GM23338 (cell line): ENCODE data around the gene UBR2. TPM values are rescaled to one million over a fixed set of nuclear protein-coding genes. Genes with fewer than 3 reads are reported as not detected.

Experiments used
- ATAC-seq: fragments of 200-7000 bp; cut with Tn5 transposase; 3 replicates; pipeline ENCODE4 v1.9.1; 2020
- DNase-seq: peaks from one replicate; pipeline ENCODE4 v3.0.0-alpha.2; 2015; ENCODE audit warnings: low spot score
- H2AFZ ChIP-seq: fragments of 200-600 bp; sonication (generic); 2 replicates; pipeline ENCODE4 v1.8.0; 2016; ENCODE audit warnings: antibody characterized with exemption, mild to moderate bottlenecking, moderate library complexity
- H3F3A ChIP-seq: fragments of 200-600 bp; sonication (generic); replicated peaks from 2 replicates; pipeline ENCODE4 v1.8.0; 2017; ENCODE audit warnings: antibody characterized with exemption, mixed run types, low read depth
- H3K27ac ChIP-seq: fragments of 200-600 bp; sonication (generic); 2 replicates; pipeline ENCODE4 v1.6.1; 2016; ENCODE audit warnings: low read depth
- H3K27me3 ChIP-seq: fragments of 200-600 bp; sonication (generic); 2 replicates; pipeline ENCODE4 v1.8.0; 2016; ENCODE audit warnings: mild to moderate bottlenecking, mixed run types, moderate library complexity; ENCODE audit not compliant: insufficient read depth
- H3K36me3 ChIP-seq: fragments of 200-600 bp; sonication (generic); 2 replicates; pipeline ENCODE4 v1.8.0; 2016; ENCODE audit warnings: mild to moderate bottlenecking; ENCODE audit not compliant: insufficient read depth
- H3K4me1 ChIP-seq: fragments of 200-600 bp; sonication (generic); 2 replicates; pipeline ENCODE4 v1.8.0; 2016; ENCODE audit warnings: mild to moderate bottlenecking, moderate library complexity; ENCODE audit not compliant: insufficient read depth
- H3K4me2 ChIP-seq: fragments of 200-600 bp; sonication (generic); 2 replicates; pipeline ENCODE4 v1.7.1; 2017; ENCODE audit warnings: mixed run types
- H3K4me3 ChIP-seq: fragments of 200-600 bp; sonication (generic); 2 replicates; pipeline ENCODE4 v1.6.1; 2016; ENCODE audit warnings: mixed run types
- H3K79me2 ChIP-seq: fragments of 200-600 bp; sonication (generic); replicated peaks from 2 replicates; pipeline ENCODE4 v1.8.0; 2017; ENCODE audit warnings: mild to moderate bottlenecking; ENCODE audit not compliant: insufficient read depth
- H3K9me2 ChIP-seq: fragments of 200-600 bp; sonication (generic); 2 replicates; pipeline ENCODE4 v1.8.0; 2017; ENCODE audit not compliant: insufficient read depth
- H4K20me1 ChIP-seq: fragments of 200-600 bp; sonication (generic); replicated peaks from 2 replicates; pipeline ENCODE4 v1.8.0; 2017; ENCODE audit warnings: mild to moderate bottlenecking; ENCODE audit not compliant: insufficient read depth
- H3K27ac Mint-ChIP-seq: 2 replicates; pipeline ENCODE4 v1.8.0; 2020; ENCODE audit warnings: inconsistent platforms, mild to moderate bottlenecking, moderate library complexity, mixed read lengths
- H3K27me3 Mint-ChIP-seq: 3 replicates; pipeline ENCODE4 v1.8.0; 2022; ENCODE audit warnings: low read depth, mild to moderate bottlenecking, moderate library complexity, mixed read lengths, inconsistent platforms; ENCODE audit not compliant: insufficient read depth, poor library complexity
- H3K36me3 Mint-ChIP-seq: 3 replicates; pipeline ENCODE4 v1.8.0; 2021; ENCODE audit warnings: low read depth, mild to moderate bottlenecking, inconsistent platforms, moderate library complexity, mixed read lengths
- H3K4me1 Mint-ChIP-seq: 3 replicates; pipeline ENCODE4 v1.8.0; 2020; ENCODE audit warnings: mild to moderate bottlenecking, inconsistent platforms, mixed read lengths
- H3K4me3 Mint-ChIP-seq: 3 replicates; pipeline ENCODE4 v1.8.0; 2021; ENCODE audit warnings: moderate library complexity, mild to moderate bottlenecking, inconsistent platforms, mixed read lengths
- H3K9me3 Mint-ChIP-seq: 3 replicates; pipeline ENCODE4 v1.8.0; 2020; ENCODE audit warnings: moderate library complexity, mild to moderate bottlenecking, inconsistent platforms, mixed read lengths
- CREB1 ChIP-seq: fragments of 250-450 bp; sonication (Bioruptor Pico); IDR thresholded peaks from 2 replicates; pipeline ENCODE4 v1.5.0; 2020; ENCODE audit warnings: low read depth, mild to moderate bottlenecking, moderate library complexity
- CTCF ChIP-seq, 2 experiments: fragments of 200-600 bp in 1 of 2; sonication (generic) in 1 of 2; conservative IDR thresholded peaks; 2 replicates each; pipeline versions ENCODE4 v1.5.1 to v1.6.1; 2016 to 2017; ENCODE audit warnings: antibody characterized with exemption in 2 of 2, low read depth in 2 of 2, mild to moderate bottlenecking in 2 of 2, moderate library complexity in 1 of 2
- ETS1 ChIP-seq: IDR thresholded peaks from 2 replicates; pipeline ENCODE4 v1.6.1; 2016; ENCODE audit warnings: antibody characterized with exemption
- EZH2 ChIP-seq: fragments of 200-600 bp; sonication (generic); IDR thresholded peaks from one replicate; pipeline ENCODE4 v1.8.0; 2017; ENCODE audit warnings: antibody characterized with exemption, mild to moderate bottlenecking, low read depth; ENCODE audit not compliant: unreplicated experiment
- EZH2phosphoT487 ChIP-seq: fragments of 200-600 bp; sonication (generic); IDR thresholded peaks from one replicate; pipeline ENCODE4 v1.8.1; 2018; ENCODE audit warnings: antibody characterized with exemption; ENCODE audit not compliant: unreplicated experiment
- JUNB ChIP-seq: IDR thresholded peaks from one replicate; pipeline ENCODE4 v1.6.1; 2016; ENCODE audit warnings: antibody characterized with exemption; ENCODE audit not compliant: unreplicated experiment
- NANOG ChIP-seq: IDR thresholded peaks from 2 replicates; pipeline ENCODE4 v1.6.1; 2016; ENCODE audit warnings: antibody characterized with exemption, borderline replicate concordance
- POLR2AphosphoS5 ChIP-seq: IDR thresholded peaks from 2 replicates; pipeline ENCODE4 v1.6.1; 2016; ENCODE audit warnings: antibody characterized with exemption, low read depth
- REST ChIP-seq: IDR thresholded peaks from one replicate; pipeline ENCODE4 v1.6.1; 2018; ENCODE audit warnings: antibody characterized with exemption; ENCODE audit not compliant: unreplicated experiment
- STAT1 ChIP-seq: IDR thresholded peaks from one replicate; pipeline ENCODE4 v1.6.1; 2016; ENCODE audit warnings: antibody characterized with exemption; ENCODE audit not compliant: unreplicated experiment
- ZNF114 ChIP-seq: fragments of 250-450 bp; sonication (Bioruptor Pico); IDR thresholded peaks from 2 replicates; pipeline ENCODE4 v1.5.0; 2020; ENCODE audit warnings: mild to moderate bottlenecking, moderate library complexity
- ZNF331 ChIP-seq: fragments of 250-450 bp; sonication (Bioruptor Pico); IDR thresholded peaks from 2 replicates; pipeline ENCODE4 v1.5.0; 2020; ENCODE audit warnings: low read depth, mild to moderate bottlenecking, moderate library complexity
- ZNF462 ChIP-seq: fragments of 250-450 bp; sonication (Bioruptor Pico); IDR thresholded peaks from 2 replicates; pipeline ENCODE4 v1.5.0; 2020; ENCODE audit warnings: mild to moderate bottlenecking, moderate library complexity
- polyA plus RNA-seq: library from polyadenylated mRNA; unstranded; fragments of >200 nt; fragmentation: Nextera tagmentation; extraction: Ambion mirVana; gene quantifications from 2 replicates; pipeline ENCODE4 v1.2.1, GENCODE V29; 2016
- total RNA-seq: library from RNA; depleted of rRNA; stranded (reverse); fragments of >200 nt; shearing (Covaris generic); gene quantifications from 2 replicates; pipeline ENCODE4 v1.2.3, GENCODE V29; 2014

The UBR2 gene
- total and polyA plus RNA-seq, 2 experiments from 2014 or later: 6.7 to 21.2 TPM

- Histone ChIP-seq H3K79me2 (no peaks in the 10 kb centered on the region), H3K9me2 (no peaks in the 10 kb centered on the region), H3K4me3 (no peak overlapping the region), H3K4me2 (no peak overlapping the region), H3K27ac (no peak overlapping the region), H3F3A (no peaks in the 10 kb centered on the region), H2AFZ (no peak overlapping the region), H3K36me3 (peaks cover 45% of the 10 kb centered on the region), H4K20me1 (no peaks in the 10 kb centered on the region), H3K4me1 (no peaks in the 10 kb centered on the region), H3K27me3 (no peaks in the 10 kb centered on the region)
- peaks cover 13% of the 10 kb centered on the region; the same call in 2 of the 3 replicates for H3K9me3 Mint-ChIP-seq
- TF ChIP-seq JUNB (no peak), REST (no peak), ETS1 (no peak), POLR2AphosphoS5 (no peak), CTCF (conservative IDR thresholded peaks at IDR 0.05; ENCODE audit: low read depth in 2 of 2) (no peak), ZNF331 (CRISPR knock-in tag) (no peak), NANOG (no peak), STAT1 (no peak), EZH2 (no peak), EZH2phosphoT487 (no peak), ZNF462 (CRISPR knock-in tag) (no peak), CREB1 (CRISPR knock-in tag) (no peak), ZNF114 (CRISPR knock-in tag) (no peak)
- no peak overlapping the region for H3K4me3 Mint-ChIP-seq
- DNase-seq: no peak
- H3K4me1 Mint-ChIP-seq: no peaks in the 10 kb centered on the region
- peaks cover 71% of the 10 kb centered on the region for H3K36me3 Mint-ChIP-seq
- H3K27ac Mint-ChIP-seq: no peak overlapping the region
- H3K27me3 Mint-ChIP-seq: peaks cover 2% of the 10 kb centered on the region
- no peak for ATAC-seq
Measured at GRCh38 chr6:42690151-42690702, 126.4 kb downstream of the UBR2 start.
